Measurements from ENCODE around the gene CDK10. TPM values are rescaled to one million over a fixed set of nuclear protein-coding genes. Genes with fewer than 3 reads are reported as not detected.

Gene CDK10
- total and polyA plus RNA-seq, 9 of the 15 experiments (the other 6 are each of a cell fraction or from before 2014, with no cell fraction given) = 2.0 to 85.1 (median 40.1) TPM

GRCh38 chr16:89700649-89701424 lies 14.3 kb downstream of the CDK10 start (continued):
- TF ChIP-seq STAT6 (CRISPR knock-in tag; IDR thresholded peaks at IDR 0.05) (no peak), CREM (IDR thresholded peaks at IDR 0.05; ENCODE audit: low read depth) (peak; percentile 81), SRSF9 (IDR thresholded peaks at IDR 0.05; ENCODE audit: borderline replicate concordance, low read depth, low read length) (no peak), ZNF174 (CRISPR knock-in tag; IDR thresholded peaks at IDR 0.05) (no peak), SMC3 (conservative IDR thresholded peaks at IDR 0.05; ENCODE audit: insufficient read depth, low read depth, low read length) (0 out of 2 replicates have a peak, but pooled peaks have one; percentile 2), ZNF764 (CRISPR knock-in tag; IDR thresholded peaks at IDR 0.05; ENCODE audit: low read depth) (no peak), ZBTB11 (CRISPR knock-in tag; IDR thresholded peaks at IDR 0.05) (no peak; a peak in 1 of 6 replicates), RNF219 (CRISPR knock-in tag; IDR thresholded peaks at IDR 0.05) (no peak), RHOXF2B (CRISPR knock-in tag; conservative IDR thresholded peaks at IDR 0.05) (no peak), SRF (CRISPR knock-in tag; IDR thresholded peaks at IDR 0.05) (no peak), PTTG1 (tag; IDR thresholded peaks at IDR 0.05; ENCODE audit: low read depth) (no peak)
- TF ChIP-seq, protein P1, sequence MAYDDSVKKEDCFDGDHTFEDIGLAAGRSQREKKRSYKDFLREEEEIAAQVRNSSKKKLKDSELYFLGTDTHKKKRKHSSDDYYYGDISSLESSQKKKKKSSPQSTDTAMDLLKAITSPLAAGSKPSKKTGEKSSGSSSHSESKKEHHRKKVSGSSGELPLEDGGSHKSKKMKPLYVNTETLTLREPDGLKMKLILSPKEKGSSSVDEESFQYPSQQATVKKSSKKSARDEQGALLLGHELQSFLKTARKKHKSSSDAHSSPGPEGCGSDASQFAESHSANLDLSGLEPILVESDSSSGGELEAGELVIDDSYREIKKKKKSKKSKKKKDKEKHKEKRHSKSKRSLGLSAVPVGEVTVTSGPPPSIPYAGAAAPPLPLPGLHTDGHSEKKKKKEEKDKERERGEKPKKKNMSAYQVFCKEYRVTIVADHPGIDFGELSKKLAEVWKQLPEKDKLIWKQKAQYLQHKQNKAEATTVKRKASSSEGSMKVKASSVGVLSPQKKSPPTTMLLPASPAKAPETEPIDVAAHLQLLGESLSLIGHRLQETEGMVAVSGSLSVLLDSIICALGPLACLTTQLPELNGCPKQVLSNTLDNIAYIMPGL (CRISPR knock-in tag; IDR thresholded peaks at IDR 0.05) = 0 out of 2 replicates have a peak, but pooled peaks have one; percentile 5
- TF ChIP-seq, protein P2, sequence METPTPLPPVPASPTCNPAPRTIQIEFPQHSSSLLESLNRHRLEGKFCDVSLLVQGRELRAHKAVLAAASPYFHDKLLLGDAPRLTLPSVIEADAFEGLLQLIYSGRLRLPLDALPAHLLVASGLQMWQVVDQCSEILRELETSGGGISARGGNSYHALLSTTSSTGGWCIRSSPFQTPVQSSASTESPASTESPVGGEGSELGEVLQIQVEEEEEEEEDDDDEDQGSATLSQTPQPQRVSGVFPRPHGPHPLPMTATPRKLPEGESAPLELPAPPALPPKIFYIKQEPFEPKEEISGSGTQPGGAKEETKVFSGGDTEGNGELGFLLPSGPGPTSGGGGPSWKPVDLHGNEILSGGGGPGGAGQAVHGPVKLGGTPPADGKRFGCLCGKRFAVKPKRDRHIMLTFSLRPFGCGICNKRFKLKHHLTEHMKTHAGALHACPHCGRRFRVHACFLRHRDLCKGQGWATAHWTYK (CRISPR knock-in tag; IDR thresholded peaks at IDR 0.05) = no peak
